K562 (cell line): ENCODE measurements around the gene GET3. TPM values are rescaled to one million over a fixed set of nuclear protein-coding genes. Genes with fewer than 3 reads are reported as not detected.
A peak's percentile ranks its signal among the peaks of the same experiment; 100 is the strongest.

ENCODE experiments used
- BDP1 ChIP-seq: IDR thresholded peaks from 3 replicates; pipeline ENCODE4 v1.6.1; 2011; ENCODE audit not compliant: insufficient read length, insufficient read depth
- CCNT2 ChIP-seq: IDR thresholded peaks from 2 replicates; pipeline ENCODE4 v1.6.1; 2011; ENCODE audit warnings: borderline replicate concordance, low read depth, mild to moderate bottlenecking, moderate library complexity, mixed read lengths, low read length; ENCODE audit not compliant: insufficient read length; ENCODE audit errors: extremely low read depth
- FUS ChIP-seq: fragments of 200-400 bp; formaldehyde crosslinking; optimal IDR thresholded peaks from 2 replicates; pipeline ENCODE3; 2017; ENCODE audit warnings: low read depth, low read length
- GABPA ChIP-seq: fragments of 200-800 bp; sonication (Bioruptor generic); conservative IDR thresholded peaks from 2 replicates; pipeline ENCODE4 v1.6.1; 2016; ENCODE audit warnings: low read depth, missing genetic modification characterization, missing compliant biosample characterization
- HNRNPL ChIP-seq: fragments of 200-400 bp; formaldehyde crosslinking; IDR thresholded peaks from 2 replicates; pipeline ENCODE4 v1.6.1; 2017; ENCODE audit warnings: low read depth, mild to moderate bottlenecking, low read length
- MCM2 ChIP-seq: fragments of 450-650 bp; IDR thresholded peaks from 2 replicates; pipeline ENCODE4 v1.6.1; 2017; ENCODE audit warnings: low read depth, mild to moderate bottlenecking
- NR2F6 ChIP-seq: fragments of 450-650 bp; formaldehyde crosslinking; IDR thresholded peaks from 2 replicates; pipeline ENCODE4 v1.4.0; 2020; ENCODE audit warnings: mild to moderate bottlenecking
- POLR2A ChIP-seq: fragments of 450-650 bp; conservative IDR thresholded peaks from 2 replicates; pipeline ENCODE4 v1.6.1; 2016
- RAD21 ChIP-seq, 2 experiments: fragments of 250-450 bp in 1 of 2; fragments of 450-650 bp in 1 of 2; sonication (Bioruptor Pico) in 1 of 2; formaldehyde crosslinking in 1 of 2; IDR thresholded peaks in 1 of 2; conservative IDR thresholded peaks in 1 of 2; 2 replicates each; pipeline versions ENCODE4 v1.4.0 to v1.8.0; 2020 to 2022; ENCODE audit warnings: mild to moderate bottlenecking in 2 of 2, moderate library complexity in 1 of 2
- SMC3 ChIP-seq: conservative IDR thresholded peaks from 2 replicates; pipeline ENCODE4 v1.6.1; 2011; ENCODE audit warnings: low read depth, low read length, improper control_type of control experiment; ENCODE audit not compliant: insufficient read depth
- TCFL5 ChIP-seq: fragments of 250-450 bp; sonication (Bioruptor Pico); conservative IDR thresholded peaks from 2 replicates; pipeline ENCODE4 v1.6.1; 2021; ENCODE audit warnings: mild to moderate bottlenecking, moderate library complexity, matching md5 sums
- THRAP3 ChIP-seq: fragments of 450-650 bp; IDR thresholded peaks from 2 replicates; pipeline ENCODE4 v1.6.1; 2016; ENCODE audit warnings: mild to moderate bottlenecking, inconsistent platforms, borderline replicate concordance
- ZNF408 ChIP-seq: fragments of 250-450 bp; sonication (Bioruptor Pico); IDR thresholded peaks from 2 replicates; pipeline ENCODE4 v1.4.0; 2020; ENCODE audit warnings: low read depth, mild to moderate bottlenecking, moderate library complexity
- ZNF695 ChIP-seq: fragments of 450-650 bp; formaldehyde crosslinking; IDR thresholded peaks from 2 replicates; pipeline ENCODE4 v1.4.0; 2020; ENCODE audit warnings: mild to moderate bottlenecking, moderate library complexity
- polyA plus RNA-seq, 8 experiments: library from polyadenylated mRNA; depleted of rRNA in 4 of 8; stranded (reverse) in 5 of 8; unstranded in 3 of 8; fragments of >200 nt; fragmentation: Nextera tagmentation in 2 of 8; fragmentation: Illumina TruSeq in 1 of 8; extraction: Ambion mirVana in 2 of 8; extraction: Trizol in 1 of 8; gene quantifications; 2 replicates each; pipeline versions ENCODE4 v1.2.1 to v1.2.3, GENCODE V29; 2011 to 2014; ENCODE audit warnings: inconsistent platforms in 1 of 8, missing spikeins in 1 of 8
- total RNA-seq, 7 experiments: library from RNA; depleted of rRNA in 6 of 7; stranded (reverse); fragments of >200 nt in 6 of 7; fragmentation: Illumina TruSeq in 2 of 7; extraction: Trizol in 2 of 7; gene quantifications; 2 replicates each; pipeline versions ENCODE4 v1.2.1 to v1.2.3, GENCODE V29; 2011 to 2021; ENCODE audit warnings: low replicate concordance in 1 of 7
- TF ChIP-seq, protein P1 (sequence below): fragments of 450-650 bp; IDR thresholded peaks from 2 replicates; pipeline ENCODE4 v1.6.1; 2016; ENCODE audit warnings: low read depth
- TF ChIP-seq, protein P2 (sequence below): fragments of 250-450 bp; sonication (Bioruptor Pico); IDR thresholded peaks from 2 replicates; pipeline ENCODE4 v1.4.0; 2020; ENCODE audit warnings: mild to moderate bottlenecking
- TF ChIP-seq, protein P3 (sequence below): fragments of 450-650 bp; IDR thresholded peaks from 2 replicates; pipeline ENCODE4 v1.6.1; 2017; ENCODE audit warnings: antibody characterized with exemption

GET3 gene
- total and polyA plus RNA-seq, 9 of the 15 experiments (the other 6 are each of a cell fraction or from before 2014, with no cell fraction given): 8.3 to 83.5 (median 51.8) TPM

DNA sequence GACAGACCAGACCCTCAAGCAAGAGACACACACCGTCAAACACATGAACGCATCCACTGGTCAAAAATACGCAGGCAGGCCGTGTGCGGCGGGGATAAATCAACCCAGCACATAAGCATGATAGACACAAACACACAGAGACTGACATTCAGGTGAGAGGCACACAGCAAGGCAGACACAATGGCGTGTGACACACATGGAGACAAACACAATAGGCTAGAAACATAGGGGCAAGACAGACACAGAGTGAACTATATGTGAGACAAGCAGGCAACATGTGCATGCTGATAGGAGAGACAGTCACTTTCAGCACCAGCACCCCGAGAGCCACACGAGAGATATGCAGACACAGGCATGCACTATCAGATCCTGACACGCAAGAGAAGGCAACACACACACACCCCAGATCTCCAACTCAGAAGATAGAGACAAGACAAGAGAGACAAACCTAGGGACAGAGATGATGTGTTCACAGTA is 47.1 kb downstream of the GET3 start (continued):
- TF ChIP-seq GABPA (tag) (0 out of 2 replicates have a peak, but pooled peaks have one; percentile 13), TCFL5 (no peak), BDP1 (no peak), FUS (no peak), SMC3 (no peak), THRAP3 (no peak), ZNF695 (CRISPR knock-in tag) (no peak), HNRNPL (no peak), RAD21 (CRISPR knock-in tag; conservative IDR thresholded peaks at IDR 0.05 in 1 of 2, IDR thresholded peaks at IDR 0.05 in 1 of 2) (0 out of 4 replicates have a peak, but pooled peaks of 1 of the 2 experiments have one; percentile 4), POLR2A (0 out of 2 replicates have a peak, but pooled peaks have one; percentile 30), CCNT2 (peak; percentile 18), ZNF408 (no peak), MCM2 (no peak), NR2F6 (CRISPR knock-in tag) (no peak)
- TF ChIP-seq, protein P1, sequence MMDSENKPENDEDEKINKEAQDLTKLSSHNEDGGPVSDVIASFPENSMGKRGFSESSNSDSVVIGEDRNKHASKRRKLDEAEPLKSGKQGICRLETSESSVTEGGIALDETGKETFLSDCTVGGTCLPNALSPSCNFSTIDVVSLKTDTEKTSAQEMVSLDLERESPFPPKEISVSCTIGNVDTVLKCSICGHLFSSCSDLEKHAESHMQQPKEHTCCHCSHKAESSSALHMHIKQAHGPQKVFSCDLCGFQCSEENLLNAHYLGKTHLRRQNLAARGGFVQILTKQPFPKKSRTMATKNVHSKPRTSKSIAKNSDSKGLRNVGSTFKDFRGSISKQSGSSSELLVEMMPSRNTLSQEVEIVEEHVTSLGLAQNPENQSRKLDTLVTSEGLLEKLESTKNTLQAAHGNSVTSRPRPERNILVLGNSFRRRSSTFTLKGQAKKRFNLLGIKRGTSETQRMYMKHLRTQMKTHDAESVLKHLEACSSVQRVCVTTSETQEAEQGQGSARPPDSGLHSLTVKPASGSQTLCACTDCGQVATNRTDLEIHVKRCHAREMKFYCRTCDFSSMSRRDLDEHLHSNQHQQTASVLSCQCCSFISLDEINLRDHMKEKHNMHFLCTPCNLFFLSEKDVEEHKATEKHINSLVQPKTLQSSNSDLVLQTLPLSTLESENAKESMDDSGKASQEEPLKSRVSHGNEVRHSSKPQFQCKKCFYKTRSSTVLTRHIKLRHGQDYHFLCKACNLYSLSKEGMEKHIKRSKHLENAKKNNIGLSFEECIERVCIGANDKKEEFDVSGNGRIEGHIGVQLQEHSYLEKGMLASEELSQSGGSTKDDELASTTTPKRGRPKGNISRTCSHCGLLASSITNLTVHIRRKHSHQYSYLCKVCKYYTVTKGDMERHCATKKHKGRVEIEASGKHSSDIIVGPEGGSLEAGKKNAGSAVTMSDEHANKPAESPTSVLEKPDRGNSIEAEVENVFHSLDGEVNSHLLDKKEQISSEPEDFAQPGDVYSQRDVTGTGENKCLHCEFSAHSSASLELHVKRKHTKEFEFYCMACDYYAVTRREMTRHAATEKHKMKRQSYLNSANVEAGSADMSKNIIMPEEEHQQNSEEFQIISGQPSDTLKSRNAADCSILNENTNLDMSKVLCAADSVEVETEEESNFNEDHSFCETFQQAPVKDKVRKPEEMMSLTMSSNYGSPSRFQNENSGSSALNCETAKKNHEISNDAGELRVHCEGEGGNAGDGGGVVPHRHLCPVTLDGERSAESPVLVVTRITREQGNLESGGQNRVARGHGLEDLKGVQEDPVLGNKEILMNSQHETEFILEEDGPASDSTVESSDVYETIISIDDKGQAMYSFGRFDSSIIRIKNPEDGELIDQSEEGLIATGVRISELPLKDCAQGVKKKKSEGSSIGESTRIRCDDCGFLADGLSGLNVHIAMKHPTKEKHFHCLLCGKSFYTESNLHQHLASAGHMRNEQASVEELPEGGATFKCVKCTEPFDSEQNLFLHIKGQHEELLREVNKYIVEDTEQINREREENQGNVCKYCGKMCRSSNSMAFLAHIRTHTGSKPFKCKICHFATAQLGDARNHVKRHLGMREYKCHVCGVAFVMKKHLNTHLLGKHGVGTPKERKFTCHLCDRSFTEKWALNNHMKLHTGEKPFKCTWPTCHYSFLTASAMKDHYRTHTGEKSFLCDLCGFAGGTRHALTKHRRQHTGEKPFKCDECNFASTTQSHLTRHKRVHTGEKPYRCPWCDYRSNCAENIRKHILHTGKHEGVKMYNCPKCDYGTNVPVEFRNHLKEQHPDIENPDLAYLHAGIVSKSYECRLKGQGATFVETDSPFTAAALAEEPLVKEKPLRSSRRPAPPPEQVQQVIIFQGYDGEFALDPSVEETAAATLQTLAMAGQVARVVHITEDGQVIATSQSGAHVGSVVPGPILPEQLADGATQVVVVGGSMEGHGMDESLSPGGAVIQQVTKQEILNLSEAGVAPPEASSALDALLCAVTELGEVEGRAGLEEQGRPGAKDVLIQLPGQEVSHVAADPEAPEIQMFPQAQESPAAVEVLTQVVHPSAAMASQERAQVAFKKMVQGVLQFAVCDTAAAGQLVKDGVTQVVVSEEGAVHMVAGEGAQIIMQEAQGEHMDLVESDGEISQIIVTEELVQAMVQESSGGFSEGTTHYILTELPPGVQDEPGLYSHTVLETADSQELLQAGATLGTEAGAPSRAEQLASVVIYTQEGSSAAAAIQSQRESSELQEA: 0 out of 2 replicates have a peak, but pooled peaks have one; percentile 23
- TF ChIP-seq, protein P2, sequence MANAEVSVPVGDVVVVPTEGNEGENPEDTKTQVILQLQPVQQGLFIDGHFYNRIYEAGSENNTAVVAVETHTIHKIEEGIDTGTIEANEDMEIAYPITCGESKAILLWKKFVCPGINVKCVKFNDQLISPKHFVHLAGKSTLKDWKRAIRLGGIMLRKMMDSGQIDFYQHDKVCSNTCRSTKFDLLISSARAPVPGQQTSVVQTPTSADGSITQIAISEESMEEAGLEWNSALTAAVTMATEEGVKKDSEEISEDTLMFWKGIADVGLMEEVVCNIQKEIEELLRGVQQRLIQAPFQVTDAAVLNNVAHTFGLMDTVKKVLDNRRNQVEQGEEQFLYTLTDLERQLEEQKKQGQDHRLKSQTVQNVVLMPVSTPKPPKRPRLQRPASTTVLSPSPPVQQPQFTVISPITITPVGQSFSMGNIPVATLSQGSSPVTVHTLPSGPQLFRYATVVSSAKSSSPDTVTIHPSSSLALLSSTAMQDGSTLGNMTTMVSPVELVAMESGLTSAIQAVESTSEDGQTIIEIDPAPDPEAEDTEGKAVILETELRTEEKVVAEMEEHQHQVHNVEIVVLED: 0 out of 2 replicates have a peak, but pooled peaks have one; percentile 3
- TF ChIP-seq, protein P3, sequence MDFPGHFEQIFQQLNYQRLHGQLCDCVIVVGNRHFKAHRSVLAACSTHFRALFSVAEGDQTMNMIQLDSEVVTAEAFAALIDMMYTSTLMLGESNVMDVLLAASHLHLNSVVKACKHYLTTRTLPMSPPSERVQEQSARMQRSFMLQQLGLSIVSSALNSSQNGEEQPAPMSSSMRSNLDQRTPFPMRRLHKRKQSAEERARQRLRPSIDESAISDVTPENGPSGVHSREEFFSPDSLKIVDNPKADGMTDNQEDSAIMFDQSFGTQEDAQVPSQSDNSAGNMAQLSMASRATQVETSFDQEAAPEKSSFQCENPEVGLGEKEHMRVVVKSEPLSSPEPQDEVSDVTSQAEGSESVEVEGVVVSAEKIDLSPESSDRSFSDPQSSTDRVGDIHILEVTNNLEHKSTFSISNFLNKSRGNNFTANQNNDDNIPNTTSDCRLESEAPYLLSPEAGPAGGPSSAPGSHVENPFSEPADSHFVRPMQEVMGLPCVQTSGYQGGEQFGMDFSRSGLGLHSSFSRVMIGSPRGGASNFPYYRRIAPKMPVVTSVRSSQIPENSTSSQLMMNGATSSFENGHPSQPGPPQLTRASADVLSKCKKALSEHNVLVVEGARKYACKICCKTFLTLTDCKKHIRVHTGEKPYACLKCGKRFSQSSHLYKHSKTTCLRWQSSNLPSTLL: no peak
